Suprapubic skin (tissue), 4 donors: ENCODE measurements around the gene GOPC. TPM values are rescaled to one million over a fixed set of nuclear protein-coding genes. Genes with fewer than 3 reads are reported as not detected.

Experiments used
- DNase-seq, 2 donors: peaks; one replicate each; pipeline ENCODE4 v3.0.0-alpha.2; 2019; ENCODE audit warnings: low spot score in 2 of 2
- H3K27ac ChIP-seq: fragments of 200-600 bp; sonication (generic); one replicate; pipeline ENCODE4 v1.5.1; 2019
- H3K27me3 ChIP-seq: fragments of 200-600 bp; sonication (generic); one replicate; pipeline ENCODE4 v1.5.1; 2019
- H3K36me3 ChIP-seq: fragments of 200-600 bp; sonication (generic); one replicate; pipeline ENCODE4 v1.5.1; 2019
- H3K4me1 ChIP-seq: fragments of 200-600 bp; sonication (generic); one replicate; pipeline ENCODE4 v1.5.1; 2019
- H3K4me3 ChIP-seq: fragments of 200-600 bp; sonication (generic); one replicate; pipeline ENCODE4 v1.5.1; 2019; ENCODE audit warnings: mild to moderate bottlenecking
- H3K9me3 ChIP-seq: fragments of 200-600 bp; sonication (generic); one replicate; pipeline ENCODE4 v1.5.1; 2019
- EP300 ChIP-seq: sonication (generic); formaldehyde crosslinking; IDR thresholded peaks from one replicate; pipeline ENCODE4 v1.6.1; 2017; ENCODE audit warnings: antibody characterized with exemption
- POLR2A ChIP-seq, 2 donors: fragments of 450-650 bp; IDR thresholded peaks; one replicate each; pipeline ENCODE4 v1.6.1; 2017; ENCODE audit warnings: antibody characterized with exemption in 2 of 2, mild to moderate bottlenecking in 2 of 2, moderate library complexity in 2 of 2
- POLR2AphosphoS5 ChIP-seq, 3 donors: sonication (generic); formaldehyde crosslinking; IDR thresholded peaks; one replicate each; pipeline ENCODE4 v1.6.1; 2017; ENCODE audit warnings: antibody characterized with exemption in 3 of 3
- WGBS: methylation state at CpG from one replicate; pipeline ENCODE4 v1.1.5; 2018; 5-methylcytosine and 5-hydroxymethylcytosine counted together
- total RNA-seq, 4 donors: library from RNA; depleted of rRNA; stranded (reverse); fragments of >200 nt; gene quantifications; one replicate each; pipeline ENCODE4 v1.1.0, GENCODE V29; 2016
- TF ChIP-seq, protein P1 (sequence below), 2 donors: fragments of 200-600 bp in 1 of 2; fragments of 450-650 bp in 1 of 2; sonication (generic) in 1 of 2; IDR thresholded peaks; one replicate each; pipeline ENCODE4 v1.5.1; 2016 to 2019; ENCODE audit warnings: antibody characterized with exemption in 2 of 2, mild to moderate bottlenecking in 1 of 2, moderate library complexity in 1 of 2

The GOPC gene
- total RNA-seq, 4 donors from 2014 or later: 15.5 to 21.9 (median 20.0) TPM

DNA sequence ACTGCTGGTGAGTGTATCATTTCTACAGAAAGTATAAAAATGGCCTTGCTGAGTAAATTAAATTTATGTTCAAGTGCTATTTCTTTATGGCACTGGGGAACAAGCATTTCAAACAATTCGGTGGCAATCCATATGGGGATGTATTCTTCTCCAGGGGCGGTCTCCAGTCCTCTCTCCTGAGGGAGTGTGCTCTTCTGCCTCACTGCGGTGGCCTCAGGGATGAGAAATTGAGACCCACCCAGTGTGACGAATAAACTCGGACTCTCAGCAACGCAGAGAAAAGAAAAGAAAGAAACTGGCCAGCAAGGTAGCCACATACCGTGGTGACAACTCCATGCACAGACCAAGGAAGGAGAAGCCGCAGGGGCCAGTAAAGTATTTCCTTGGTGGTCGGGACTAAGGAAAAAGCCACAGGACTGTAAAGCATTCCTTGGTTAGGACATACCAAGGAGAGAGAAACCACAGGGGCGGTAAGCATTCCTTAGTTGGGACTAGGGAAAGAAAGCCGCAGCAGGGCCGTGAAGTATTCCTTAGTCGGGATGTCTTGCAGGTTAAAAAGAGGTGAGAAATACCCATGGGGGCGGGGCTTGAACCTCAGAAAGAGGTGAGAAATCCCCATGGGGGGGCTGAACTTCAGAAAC, 13.6 kb upstream of the GOPC start:
- no peaks in the 10 kb centered on the region for H3K4me1 ChIP-seq
- H3K27ac ChIP-seq: no peak overlapping the region
- no peaks in the 10 kb centered on the region for H3K36me3 ChIP-seq
- no peaks in the 10 kb centered on the region for H3K9me3 ChIP-seq
- no peak for DNase-seq
- 82% methylated on average over 14 of the region's 14 CpGs for WGBS
- H3K4me3 ChIP-seq: no peak overlapping the region
- no peaks in the 10 kb centered on the region for H3K27me3 ChIP-seq
- TF ChIP-seq EP300 (no peak), POLR2A (IDR thresholded peaks at IDR 0.05) (no peak), POLR2AphosphoS5 (IDR thresholded peaks at IDR 0.05) (no peak)
- TF ChIP-seq, protein P1, sequence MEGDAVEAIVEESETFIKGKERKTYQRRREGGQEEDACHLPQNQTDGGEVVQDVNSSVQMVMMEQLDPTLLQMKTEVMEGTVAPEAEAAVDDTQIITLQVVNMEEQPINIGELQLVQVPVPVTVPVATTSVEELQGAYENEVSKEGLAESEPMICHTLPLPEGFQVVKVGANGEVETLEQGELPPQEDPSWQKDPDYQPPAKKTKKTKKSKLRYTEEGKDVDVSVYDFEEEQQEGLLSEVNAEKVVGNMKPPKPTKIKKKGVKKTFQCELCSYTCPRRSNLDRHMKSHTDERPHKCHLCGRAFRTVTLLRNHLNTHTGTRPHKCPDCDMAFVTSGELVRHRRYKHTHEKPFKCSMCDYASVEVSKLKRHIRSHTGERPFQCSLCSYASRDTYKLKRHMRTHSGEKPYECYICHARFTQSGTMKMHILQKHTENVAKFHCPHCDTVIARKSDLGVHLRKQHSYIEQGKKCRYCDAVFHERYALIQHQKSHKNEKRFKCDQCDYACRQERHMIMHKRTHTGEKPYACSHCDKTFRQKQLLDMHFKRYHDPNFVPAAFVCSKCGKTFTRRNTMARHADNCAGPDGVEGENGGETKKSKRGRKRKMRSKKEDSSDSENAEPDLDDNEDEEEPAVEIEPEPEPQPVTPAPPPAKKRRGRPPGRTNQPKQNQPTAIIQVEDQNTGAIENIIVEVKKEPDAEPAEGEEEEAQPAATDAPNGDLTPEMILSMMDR (IDR thresholded peaks at IDR 0.05): no peak

GRCh38 chr6:117613920-117614560, 11.7 kb upstream of the GOPC start:
- no peak for DNase-seq
- Histone ChIP-seq H3K9me3 (no peaks in the 10 kb centered on the region), H3K36me3 (no peaks in the 10 kb centered on the region), H3K4me1 (no peaks in the 10 kb centered on the region), H3K27ac (no peak overlapping the region), H3K4me3 (no peak overlapping the region), H3K27me3 (no peaks in the 10 kb centered on the region)
- TF ChIP-seq POLR2AphosphoS5 (IDR thresholded peaks at IDR 0.05) (no peak), EP300 (no peak), POLR2A (IDR thresholded peaks at IDR 0.05) (no peak)
- TF ChIP-seq, protein P1 (IDR thresholded peaks at IDR 0.05): no peak
- WGBS: 50% methylated on average over 4 of the region's 4 CpGs

GRCh38 chr6:117607511-117607910, 5.2 kb upstream of the GOPC start:
- peaks cover 7% of the 10 kb centered on the region for H3K4me1 ChIP-seq
- H3K4me3 ChIP-seq: no peak overlapping the region
- H3K27ac ChIP-seq: no peak overlapping the region
- no peaks in the 10 kb centered on the region for H3K36me3 ChIP-seq
- H3K9me3 ChIP-seq: no peaks in the 10 kb centered on the region
- no peaks in the 10 kb centered on the region for H3K27me3 ChIP-seq
- 85% methylated on average over 3 of the region's 3 CpGs for WGBS
- TF ChIP-seq POLR2AphosphoS5 (IDR thresholded peaks at IDR 0.05): no peak
- no peak for TF ChIP-seq EP300
- TF ChIP-seq POLR2A (IDR thresholded peaks at IDR 0.05): no peak
- TF ChIP-seq, protein P1 (IDR thresholded peaks at IDR 0.05): no peak
- no peak for DNase-seq

- Histone ChIP-seq H3K4me3 (no peak overlapping the region), H3K9me3 (no peaks in the 10 kb centered on the region), H3K4me1 (peaks cover 19% of the 10 kb centered on the region), H3K27me3 (no peaks in the 10 kb centered on the region), H3K27ac (no peak overlapping the region), H3K36me3 (no peaks in the 10 kb centered on the region)
- WGBS: 30% methylated on average over 7 of the region's 7 CpGs
- no peak for TF ChIP-seq POLR2AphosphoS5 (IDR thresholded peaks at IDR 0.05)
- no peak for TF ChIP-seq POLR2A (IDR thresholded peaks at IDR 0.05)
- TF ChIP-seq, protein P1 (IDR thresholded peaks at IDR 0.05): peak in 1 of 2 donors; percentile 66
- no peak for TF ChIP-seq EP300
- no peak for DNase-seq
Observed at GRCh38 chr6:117605169-117605826, 3.0 kb upstream of the GOPC start.

GRCh38 chr6:117603821-117604220, 1.5 kb upstream of the GOPC start:
- H3K27me3 ChIP-seq: no peaks in the 10 kb centered on the region
- H3K4me1 ChIP-seq: peaks cover 34% of the 10 kb centered on the region
- WGBS: 93% methylated on average over 2 of the region's 2 CpGs
- TF ChIP-seq, protein P1 (IDR thresholded peaks at IDR 0.05): no peak
- TF ChIP-seq POLR2A (IDR thresholded peaks at IDR 0.05) (no peak), POLR2AphosphoS5 (IDR thresholded peaks at IDR 0.05) (no peak), EP300 (no peak)
- H3K4me3 ChIP-seq: no peak overlapping the region
- no peak for DNase-seq
- H3K36me3 ChIP-seq: no peaks in the 10 kb centered on the region
- H3K27ac ChIP-seq: no peak overlapping the region
- no peaks in the 10 kb centered on the region for H3K9me3 ChIP-seq
